Muscle layer of colon (tissue), 2 donors: ENCODE results near the gene RGS7.
"Not testable (repeated sequence)": the region's sequence is repeated elsewhere in the genome, so short reads cannot be mapped to it uniquely, and the experiment has no call there.

Source experiments
- H3K27ac ChIP-seq: one replicate; pipeline ENCODE4 v1.7.0; 2013; ENCODE audit warnings: low read depth, mild to moderate bottlenecking, low read length, moderate library complexity
- H3K27me3 ChIP-seq, 2 donors: one replicate each; pipeline ENCODE4 v1.7.0; 2013; ENCODE audit warnings: low read length in 2 of 2, mild to moderate bottlenecking in 2 of 2; ENCODE audit not compliant: insufficient read depth in 2 of 2, control insufficient read depth in 1 of 2
- H3K36me3 ChIP-seq: one replicate; pipeline ENCODE4 v1.7.0; 2013; ENCODE audit warnings: mild to moderate bottlenecking, low read length; ENCODE audit not compliant: insufficient read depth
- H3K4me1 ChIP-seq: one replicate; pipeline ENCODE4 v1.7.0; 2013; ENCODE audit warnings: mild to moderate bottlenecking, low read length; ENCODE audit not compliant: insufficient read depth
- H3K4me3 ChIP-seq, 2 donors: one replicate each; pipeline ENCODE4 v1.7.0; 2013; ENCODE audit warnings: low read length in 2 of 2, low read depth in 1 of 2, mild to moderate bottlenecking in 1 of 2, moderate library complexity in 1 of 2
- H3K9ac ChIP-seq: one replicate; pipeline ENCODE4 v1.7.0; 2013; ENCODE audit warnings: low read length
- H3K9me3 ChIP-seq: one replicate; pipeline ENCODE4 v1.7.0; 2013; ENCODE audit warnings: mild to moderate bottlenecking, low read length
- donor health status: abdominal sarcoma.
- donor health status: Adenocarcinoma of cecum.

Gene RGS7

DNA sequence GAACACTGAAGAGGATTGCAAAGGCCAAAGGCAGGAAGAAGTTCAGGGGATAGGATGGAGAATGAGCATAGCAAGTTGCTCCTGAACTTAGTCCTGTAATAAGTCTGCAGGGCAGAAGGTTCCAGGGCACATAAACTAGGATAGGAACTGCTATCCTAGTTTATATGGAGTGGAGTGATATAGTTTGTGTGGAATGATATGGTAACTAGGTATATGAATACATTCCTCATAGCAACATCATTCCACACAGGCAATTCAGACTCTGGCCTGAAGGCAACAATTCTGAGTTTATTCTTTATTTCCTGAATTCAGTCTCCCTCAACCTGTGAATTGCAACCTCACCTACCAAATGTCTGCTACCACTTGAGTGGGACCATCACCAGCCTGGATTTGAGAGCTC lies 590.2 kb downstream of the RGS7 start:
- Histone ChIP-seq H3K27ac (no peak overlapping the region), H3K27me3 (no peaks in the 10 kb centered on the region), H3K4me1 (no peaks in the 10 kb centered on the region), H3K36me3 (no peaks in the 10 kb centered on the region), H3K9ac (no peak overlapping the region), H3K4me3 (no peak overlapping the region), H3K9me3 (no peaks in the 10 kb centered on the region)

DNA sequence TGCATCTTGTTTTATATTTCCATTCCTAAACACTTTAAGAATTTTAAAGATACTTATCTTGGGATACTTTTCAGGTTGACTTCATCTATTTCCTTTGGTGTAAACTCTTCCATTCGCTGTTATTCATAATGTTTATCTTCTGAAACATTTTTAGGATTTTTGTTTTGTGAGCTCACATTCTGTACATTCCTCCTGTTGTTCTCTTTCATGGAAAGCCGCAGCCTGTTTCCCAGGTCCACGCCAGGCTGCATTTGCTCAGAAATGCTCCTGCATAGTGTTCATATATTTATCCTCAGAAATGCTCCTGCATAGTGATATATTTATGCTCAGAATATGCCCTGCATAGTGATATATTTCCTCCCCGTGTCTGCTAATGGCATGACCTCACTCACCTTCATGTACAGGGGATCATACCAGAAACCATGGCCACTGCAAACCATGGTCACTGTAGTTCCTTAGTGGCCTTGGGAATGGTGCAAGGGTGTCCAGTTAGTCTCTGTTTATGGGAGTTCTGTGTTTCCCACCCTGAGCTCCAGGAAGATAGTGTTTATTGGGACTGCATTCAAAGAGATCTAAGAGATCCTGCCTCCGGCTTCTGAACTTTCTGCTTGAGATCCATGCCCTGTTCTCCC lies 591.2 kb downstream of the RGS7 start:
- Histone ChIP-seq H3K27ac (no peak overlapping the region), H3K4me3 (no peak overlapping the region), H3K36me3 (no peaks in the 10 kb centered on the region), H3K4me1 (no peaks in the 10 kb centered on the region), H3K9me3 (no peaks in the 10 kb centered on the region), H3K9ac (no peak overlapping the region), H3K27me3 (no peaks in the 10 kb centered on the region)

DNA sequence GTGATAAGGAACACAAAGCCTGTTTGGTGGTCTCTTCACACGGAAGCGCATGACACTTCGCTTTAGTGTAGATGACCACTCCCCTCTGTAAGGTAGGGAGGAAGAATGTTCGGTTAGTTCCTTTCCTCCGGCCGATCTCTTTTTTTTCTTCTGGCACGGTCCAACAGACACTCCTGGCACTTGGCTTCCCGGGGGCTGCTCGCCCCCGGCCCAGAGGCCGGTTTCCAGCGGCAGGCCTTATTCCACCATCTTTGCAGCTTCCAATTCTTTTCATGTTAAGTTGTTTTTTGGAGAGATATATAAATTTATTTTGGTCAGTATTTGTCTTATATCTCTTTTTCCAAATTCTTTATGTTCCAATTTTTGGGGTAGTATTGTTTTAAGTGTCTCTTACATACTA lies 593.2 kb downstream of the RGS7 start:
- Histone ChIP-seq H3K27ac (no peak overlapping the region), H3K4me1 (no peaks in the 10 kb centered on the region), H3K27me3 (no peaks in the 10 kb centered on the region), H3K36me3 (no peaks in the 10 kb centered on the region), H3K9ac (no peak overlapping the region), H3K9me3 (no peaks in the 10 kb centered on the region), H3K4me3 (no peak overlapping the region)

DNA sequence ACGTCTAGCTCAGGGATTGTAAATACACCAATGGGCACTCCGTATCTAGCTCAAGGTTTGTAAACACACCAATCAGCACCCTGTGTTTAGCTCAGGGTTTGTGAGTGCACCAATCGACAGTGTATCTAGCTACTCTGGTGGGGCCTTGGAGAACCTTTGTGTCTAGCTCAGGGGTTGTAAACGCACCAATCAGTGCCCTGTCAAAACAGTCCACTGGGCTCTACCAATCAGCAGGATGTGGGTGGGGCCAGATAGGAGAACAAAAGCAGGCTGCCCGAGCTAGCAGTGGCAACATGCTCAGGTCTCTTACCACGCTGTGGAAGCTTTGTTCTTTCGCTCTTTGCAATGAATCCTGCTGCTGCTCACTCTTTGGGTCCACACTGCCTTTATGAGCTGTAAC lies 593.9 kb downstream of the RGS7 start:
- not testable (repeated sequence) for H3K9me3 ChIP-seq, H3K27me3 ChIP-seq, H3K4me1 ChIP-seq, H3K36me3 ChIP-seq, H3K4me3 ChIP-seq, H3K27ac ChIP-seq, H3K9ac ChIP-seq

DNA sequence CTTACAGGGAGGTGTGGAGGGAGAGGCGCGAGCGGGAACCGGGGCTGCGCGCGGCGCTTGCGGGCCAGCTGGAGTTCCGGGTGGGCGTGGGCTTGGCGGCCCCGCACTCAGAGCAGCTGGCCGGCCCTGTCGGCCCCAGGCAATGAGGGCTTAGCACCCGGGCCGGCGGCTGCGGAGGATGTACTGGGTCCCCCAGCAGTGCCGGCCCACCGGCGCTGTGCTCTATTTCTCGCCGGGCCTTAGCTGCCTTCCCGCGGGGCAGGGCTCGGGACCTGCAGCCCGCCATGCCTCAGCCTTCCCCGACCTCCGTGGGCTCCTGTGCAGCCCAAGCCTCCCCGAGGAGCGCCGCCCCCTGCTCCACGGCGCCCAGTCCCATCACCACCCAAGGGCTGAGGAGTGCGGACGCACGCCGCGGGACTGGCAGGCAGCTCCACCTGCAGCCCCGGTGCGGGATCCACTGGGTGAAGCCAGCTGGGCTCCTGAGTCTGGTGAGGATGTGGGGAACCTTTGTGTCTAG lies 594.5 kb downstream of the RGS7 start:
- not testable (repeated sequence) for H3K36me3 ChIP-seq, H3K27ac ChIP-seq, H3K27me3 ChIP-seq, H3K9ac ChIP-seq, H3K9me3 ChIP-seq, H3K4me3 ChIP-seq, H3K4me1 ChIP-seq

DNA sequence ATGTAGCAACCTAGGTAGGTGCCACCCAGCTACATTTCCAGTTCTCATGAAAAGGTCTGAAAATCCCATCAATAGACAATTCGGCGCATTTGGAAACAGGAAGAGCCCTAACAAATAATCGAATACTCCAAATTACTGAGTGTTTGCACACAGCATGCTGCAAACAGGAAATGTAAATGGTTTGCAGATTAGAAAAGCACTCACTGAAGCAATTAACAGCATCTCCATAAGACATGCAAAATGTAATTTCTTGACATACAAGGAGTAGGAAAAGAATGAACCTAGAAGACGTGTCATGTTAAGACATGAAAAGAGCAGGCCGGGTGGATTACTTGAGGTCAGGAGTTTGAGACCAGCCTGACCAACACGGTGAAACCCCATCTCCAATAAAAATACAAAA lies 598.2 kb downstream of the RGS7 start:
- not testable (repeated sequence) for H3K4me3 ChIP-seq, H3K27me3 ChIP-seq, H3K36me3 ChIP-seq, H3K4me1 ChIP-seq, H3K27ac ChIP-seq, H3K9me3 ChIP-seq, H3K9ac ChIP-seq

DNA sequence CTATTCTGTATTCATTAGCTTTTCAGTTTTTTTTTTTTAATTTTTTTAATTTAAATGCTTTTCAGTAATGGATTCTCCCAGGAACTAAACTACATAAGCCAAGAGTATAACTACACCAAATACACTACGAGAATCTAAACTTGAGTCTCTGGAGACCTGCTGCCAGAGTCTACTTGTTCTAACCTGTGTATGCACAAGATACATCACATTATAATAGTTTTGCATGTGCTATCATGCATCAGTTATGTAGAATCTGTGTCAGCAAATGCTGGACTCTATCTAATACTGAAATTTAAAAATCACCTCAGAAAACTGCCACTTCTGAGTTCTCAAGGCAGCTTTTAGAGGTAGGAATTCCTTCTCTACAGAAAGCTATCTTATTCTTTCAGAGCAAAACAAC lies 598.7 kb downstream of the RGS7 start:
- H3K27me3 ChIP-seq, result no peaks in the 10 kb centered on the region
- H3K36me3 ChIP-seq, result no peaks in the 10 kb centered on the region
- no peaks in the 10 kb centered on the region for H3K4me1 ChIP-seq
- H3K27ac ChIP-seq, result no peak overlapping the region
- H3K4me3 ChIP-seq, result no peak overlapping the region
- no peak overlapping the region for H3K9ac ChIP-seq
- H3K9me3 ChIP-seq, result no peaks in the 10 kb centered on the region

DNA sequence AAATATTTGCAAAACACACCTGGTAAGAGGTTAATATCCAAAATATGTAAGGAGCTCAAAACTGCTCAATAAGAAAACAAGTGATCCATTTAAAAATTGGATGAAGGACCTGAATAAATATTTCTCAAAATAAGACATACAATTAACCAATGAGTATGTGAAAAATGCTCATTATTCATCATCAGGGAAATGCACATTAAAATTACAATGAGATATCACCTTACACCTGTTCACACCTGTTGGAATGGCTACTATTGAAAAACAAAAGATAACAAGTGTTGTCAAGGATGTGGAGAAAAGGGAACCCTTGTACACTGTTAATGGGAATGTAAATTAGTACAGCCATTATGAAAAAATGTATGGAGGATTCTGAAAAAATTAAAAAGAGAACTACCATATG lies 609.1 kb downstream of the RGS7 start:
- Histone ChIP-seq H3K27ac (no peak overlapping the region), H3K9ac (no peak overlapping the region), H3K27me3 (no peaks in the 10 kb centered on the region), H3K36me3 (no peaks in the 10 kb centered on the region), H3K4me3 (no peak overlapping the region), H3K9me3 (no peaks in the 10 kb centered on the region), H3K4me1 (no peaks in the 10 kb centered on the region)

DNA sequence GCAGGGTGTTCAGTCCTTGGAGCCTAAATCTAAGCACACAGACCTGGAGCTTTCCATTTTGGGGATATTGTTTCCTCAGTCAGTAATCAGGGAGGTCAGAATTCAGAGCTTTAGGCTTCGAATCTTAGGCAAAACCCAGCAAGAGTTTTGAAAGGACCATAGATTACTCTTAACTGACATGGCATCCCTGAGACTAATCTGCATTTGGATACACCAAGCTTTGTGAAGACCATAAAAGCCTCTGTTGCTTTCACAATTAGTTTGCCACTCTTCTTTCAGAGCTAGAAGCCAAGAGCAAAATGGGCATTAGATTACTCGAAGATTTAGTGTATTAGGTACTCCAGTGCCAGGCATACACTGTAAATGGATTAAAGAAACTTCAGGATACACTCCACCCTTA lies 613.3 kb downstream of the RGS7 start:
- Histone ChIP-seq H3K9ac (no peak overlapping the region), H3K4me1 (no peaks in the 10 kb centered on the region), H3K27ac (no peak overlapping the region), H3K9me3 (no peaks in the 10 kb centered on the region), H3K36me3 (no peaks in the 10 kb centered on the region), H3K27me3 (no peaks in the 10 kb centered on the region), H3K4me3 (no peak overlapping the region)

DNA sequence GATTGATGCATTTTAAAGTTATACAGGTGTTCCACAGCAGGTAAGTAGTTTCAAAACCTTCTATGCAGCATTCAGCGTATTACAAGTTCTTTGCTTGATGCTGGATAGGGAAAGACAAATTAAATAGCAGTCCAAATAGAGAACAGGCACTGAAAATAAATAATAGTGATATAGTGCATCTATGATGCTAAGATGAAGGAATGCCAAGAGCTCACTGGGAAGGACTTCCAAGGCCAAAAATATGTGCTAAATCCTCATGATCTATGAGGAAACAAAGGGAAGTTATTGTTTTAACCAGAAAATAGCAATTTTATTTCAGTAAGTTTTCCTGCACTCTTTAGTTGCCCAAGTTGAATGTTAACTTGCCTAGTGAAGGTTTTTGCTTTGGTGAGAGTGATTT lies 617.3 kb downstream of the RGS7 start:
- H3K4me3 ChIP-seq, result no peak overlapping the region
- no peak overlapping the region for H3K9ac ChIP-seq
- H3K36me3 ChIP-seq, result no peaks in the 10 kb centered on the region
- no peak overlapping the region for H3K27ac ChIP-seq
- no peaks in the 10 kb centered on the region for H3K9me3 ChIP-seq
- no peaks in the 10 kb centered on the region for H3K4me1 ChIP-seq
- H3K27me3 ChIP-seq, result no peaks in the 10 kb centered on the region

DNA sequence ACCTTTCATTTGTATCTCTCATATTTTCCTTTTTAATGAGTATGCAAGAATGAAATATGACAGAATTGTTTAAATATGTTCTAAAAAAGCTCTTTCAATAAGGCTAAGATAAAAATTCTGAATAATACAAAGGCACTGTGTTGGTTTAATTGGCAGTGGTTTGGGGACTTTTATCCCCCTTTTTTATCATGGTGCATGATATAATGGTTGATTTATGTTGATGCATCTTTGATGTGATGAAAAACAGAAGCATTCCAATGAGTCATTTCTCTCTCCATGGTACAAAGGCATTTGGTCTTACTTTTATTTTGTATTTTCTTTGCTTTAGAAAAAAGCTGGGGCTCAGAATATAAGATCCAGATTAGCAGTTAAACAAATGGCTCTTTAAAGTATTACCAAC lies 617.9 kb downstream of the RGS7 start:
- Histone ChIP-seq H3K27me3 (no peaks in the 10 kb centered on the region), H3K4me3 (no peak overlapping the region), H3K27ac (no peak overlapping the region), H3K36me3 (no peaks in the 10 kb centered on the region), H3K9me3 (no peaks in the 10 kb centered on the region), H3K4me1 (no peaks in the 10 kb centered on the region), H3K9ac (no peak overlapping the region)

DNA sequence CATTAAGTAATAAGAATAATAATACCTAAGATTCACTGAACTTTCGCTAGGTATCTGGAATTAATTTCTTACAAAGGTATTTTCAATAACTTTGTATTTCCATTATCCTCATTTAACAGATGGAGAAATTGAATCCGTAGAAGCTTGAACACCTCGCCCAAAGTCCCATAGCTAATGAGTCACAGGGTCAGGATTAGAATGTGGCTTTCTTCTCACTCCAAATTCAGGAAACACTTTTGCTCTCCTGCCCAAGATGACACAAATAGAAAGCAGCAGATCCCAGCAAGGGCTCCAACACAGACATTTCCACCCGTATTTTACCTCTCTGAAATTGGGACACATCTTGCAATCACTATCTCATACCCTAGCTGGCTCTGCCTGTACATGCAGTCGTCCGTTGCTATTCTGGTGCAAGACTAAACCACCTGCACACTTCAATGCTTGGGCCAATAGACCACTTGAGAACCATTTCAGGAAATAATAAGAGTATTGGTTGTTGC lies 619.2 kb downstream of the RGS7 start:
- no peaks in the 10 kb centered on the region for H3K4me1 ChIP-seq
- no peaks in the 10 kb centered on the region for H3K27me3 ChIP-seq
- no peak overlapping the region for H3K27ac ChIP-seq
- no peaks in the 10 kb centered on the region for H3K36me3 ChIP-seq
- no peak overlapping the region for H3K4me3 ChIP-seq
- no peaks in the 10 kb centered on the region for H3K9me3 ChIP-seq
- no peak overlapping the region for H3K9ac ChIP-seq
